CD4-positive, alpha-beta memory T cell (primary cell): ENCODE results near the gene ZFAND4. TPM values are rescaled to one million over a fixed set of nuclear protein-coding genes. Genes with fewer than 3 reads are reported as not detected.
"Not testable (repeated sequence)": the region's sequence is repeated elsewhere in the genome, so short reads cannot be mapped to it uniquely, and the experiment has no call there.

Source experiments
- CTCF ChIA-PET: fragments of 350-600 bp; sonication (Branson Sonifier 250); formaldehyde crosslinking; loops from one replicate; lab custom pipeline; 2021; ENCODE audit warnings: inconsistent platforms; ENCODE audit not compliant: partially characterized antibody; lab: Charles Lee
- POLR2A ChIA-PET: fragments of 350-600 bp; sonication (Branson Sonifier 250); formaldehyde crosslinking; loops from one replicate; lab custom pipeline; 2021; ENCODE audit not compliant: partially characterized antibody; lab: Charles Lee
- DNase-seq, 5 donors: peaks; one replicate each; pipeline versions ENCODE4 v3.0.0 to v3.0.0-alpha.2; 2020 to 2022; ENCODE audit warnings: mixed read lengths in 1 of 5
- H3K27ac ChIP-seq: one replicate; pipeline ENCODE4 v1.7.0; 2013; ENCODE audit warnings: low read depth, low read length
- H3K27me3 ChIP-seq: 2 replicates; pipeline ENCODE4 v1.7.0; 2013; ENCODE audit warnings: mild to moderate bottlenecking, low read length, moderate library complexity; ENCODE audit not compliant: insufficient read depth
- H3K36me3 ChIP-seq: 2 replicates; pipeline ENCODE4 v1.7.0; 2013; ENCODE audit warnings: mild to moderate bottlenecking, low read length, moderate library complexity; ENCODE audit not compliant: insufficient read depth
- H3K4me1 ChIP-seq: 2 replicates; pipeline ENCODE4 v1.7.0; 2013; ENCODE audit warnings: mild to moderate bottlenecking, low read length, moderate library complexity; ENCODE audit not compliant: insufficient read depth
- H3K4me3 ChIP-seq, 2 donors: one replicate each; pipeline ENCODE4 v1.7.0; 2013; ENCODE audit warnings: low read length in 2 of 2, mild to moderate bottlenecking in 1 of 2
- H3K9me3 ChIP-seq, 2 donors: one replicate each; pipeline ENCODE4 v1.7.0; 2013; ENCODE audit warnings: low read length in 2 of 2, control low read depth in 1 of 2; ENCODE audit not compliant: control insufficient read depth in 1 of 2
- H3K27ac Mint-ChIP-seq, 7 donors: one replicate each; pipeline ENCODE4 v1.8.0; 2020 to 2021; ENCODE audit warnings: mixed read lengths in 7 of 7, mild to moderate bottlenecking in 6 of 7, inconsistent platforms in 3 of 7, moderate library complexity in 3 of 7
- H3K27me3 Mint-ChIP-seq, 2 donors: one replicate each; pipeline ENCODE4 v1.8.0; 2020 to 2021; ENCODE audit warnings: mixed read lengths in 2 of 2
- H3K36me3 Mint-ChIP-seq, 2 donors: one replicate each; pipeline ENCODE4 v1.8.0; 2020 to 2021; ENCODE audit warnings: mixed read lengths in 2 of 2, inconsistent platforms in 1 of 2, mild to moderate bottlenecking in 1 of 2
- H3K4me1 Mint-ChIP-seq, 4 donors: one replicate each; pipeline ENCODE4 v1.8.0; 2020 to 2021; ENCODE audit warnings: mixed read lengths in 4 of 4, mild to moderate bottlenecking in 1 of 4
- H3K4me3 Mint-ChIP-seq, 8 donors: one replicate each; pipeline ENCODE4 v1.8.0; 2020 to 2021; ENCODE audit warnings: mixed read lengths in 8 of 8, mild to moderate bottlenecking in 7 of 8, moderate library complexity in 6 of 8, inconsistent platforms in 3 of 8
- H3K9me3 Mint-ChIP-seq, 8 donors: one replicate each; pipeline ENCODE4 v1.8.0; 2020 to 2021; ENCODE audit warnings: mixed read lengths in 8 of 8, mild to moderate bottlenecking in 5 of 8, inconsistent platforms in 3 of 8, moderate library complexity in 1 of 8
- intact Hi-C: fragments of 100-400 bp; cut with micrococcal nuclease; formaldehyde crosslinking; loops from one replicate; pipeline ENCODE4 v1.15.1; 2023
- polyA plus RNA-seq, 2 donors: library from polyadenylated mRNA; unstranded; fragments of 300-500 nt; fragmentation: Illumina TruSeq; gene quantifications; one replicate each; pipeline ENCODE4 v1.2.3, GENCODE V29; 2021
- total RNA-seq, 2 experiments: library from RNA; stranded (reverse); gene quantifications; one replicate each; pipeline ENCODE4 v1.2.3, GENCODE V29; 2021

The ZFAND4 gene
- total and polyA plus RNA-seq, 4 experiments from 2014 or later = 17.9 to 28.1 (median 24.6) TPM

DNA sequence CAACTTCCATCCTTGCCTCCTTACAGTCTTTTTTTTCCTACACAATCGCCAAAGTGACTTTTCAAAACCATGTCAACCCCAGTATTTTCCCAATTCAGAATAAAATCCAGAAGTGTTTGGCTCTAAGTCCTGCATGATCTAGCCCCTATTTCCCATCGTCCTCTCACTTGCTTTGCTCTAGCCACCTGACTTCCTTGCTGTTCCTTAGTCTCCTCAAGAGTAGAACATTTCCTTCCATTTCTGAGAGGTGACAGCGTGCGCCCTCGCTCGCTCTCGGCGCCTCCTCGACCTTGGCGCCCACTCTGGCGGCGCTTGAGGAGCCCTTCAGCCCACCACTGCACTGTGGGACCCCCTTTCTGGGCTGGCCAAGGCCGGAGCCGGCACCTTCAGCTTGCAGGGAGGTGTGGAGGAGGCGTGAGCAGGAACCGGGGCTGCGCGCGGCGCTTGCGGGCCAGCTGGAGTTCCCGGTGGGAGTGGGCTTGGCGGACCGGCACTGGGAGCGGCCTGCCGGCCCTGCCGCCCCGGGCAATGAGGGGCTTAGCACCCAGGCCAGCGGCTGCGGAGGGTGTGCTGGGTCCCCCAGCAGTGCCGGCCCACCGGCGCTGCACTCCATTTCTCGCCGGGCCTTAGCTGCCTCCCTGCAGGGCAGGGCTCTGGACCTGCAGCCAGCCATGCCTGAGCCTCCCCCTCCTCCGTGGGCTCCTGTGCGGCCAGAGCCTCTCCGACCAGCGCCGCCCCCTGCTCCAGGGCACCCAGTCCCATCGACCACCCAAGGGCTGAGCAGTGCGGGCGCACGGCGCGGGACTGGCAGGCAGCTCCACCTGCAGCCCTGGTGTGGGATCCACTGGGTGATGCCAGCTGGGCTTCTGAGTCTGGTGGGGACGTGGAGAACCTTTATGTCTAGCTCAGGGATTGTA lies 72.0 kb downstream of the ZFAND4 start:
- H3K36me3 ChIP-seq, H3K4me3 ChIP-seq, H3K9me3 Mint-ChIP-seq, H3K4me1 ChIP-seq, POLR2A ChIA-PET, H3K27me3 ChIP-seq, H3K36me3 Mint-ChIP-seq, intact Hi-C loops, H3K9me3 ChIP-seq, H3K27ac ChIP-seq, DNase-seq: not testable (repeated sequence)
- CTCF ChIA-PET = interaction anchor here (1.8 kb wide), 1 partner anchor 135 kb away, joined by 7 read pairs; no protein-coding TSS in a partner anchor
- Mint-ChIP-seq H3K4me1 (peaks cover 4 to 17% (median 8%) of the 10 kb centered on the region in 4 donors), H3K4me3 (peak overlapping the region in 5 of 8 donors; percentile 33 to 70 (median 54)), H3K27me3 (peaks cover 8 to 14% of the 10 kb centered on the region in 2 donors), H3K27ac (peak overlapping the region in 1 of 7 donors; percentile 3)

- intact Hi-C loops = no loop called here
- H3K36me3 ChIP-seq = no peaks in the 10 kb centered on the region
- H3K9me3 ChIP-seq = no peaks in the 10 kb centered on the region
- H3K4me1 ChIP-seq = peaks cover 5% of the 10 kb centered on the region
- ChIA-PET POLR2A (no interaction called here), CTCF (no interaction called here)
- Mint-ChIP-seq H3K27ac (no peak overlapping the region), H3K4me1 (peaks cover 7 to 26% (median 11%) of the 10 kb centered on the region in 4 donors), H3K36me3 (peaks cover 0 to 4% of the 10 kb centered on the region in 2 donors), H3K4me3 (no peak overlapping the region), H3K27me3 (peaks cover 8 to 14% of the 10 kb centered on the region in 2 donors), H3K9me3 (peaks cover 0 to 10% (median 3%) of the 10 kb centered on the region in 8 donors)
- DNase-seq = no peak
- H3K27me3 ChIP-seq = no peaks in the 10 kb centered on the region
- H3K27ac ChIP-seq = no peak overlapping the region
- H3K4me3 ChIP-seq = no peak overlapping the region
These were observed 72.9 kb downstream of the ZFAND4 start for GRCh38 chr10:45599646-45600045.

GRCh38 chr10:45599021-45599603 lies 73.5 kb downstream of the ZFAND4 start:
- Mint-ChIP-seq H3K27ac (no peak overlapping the region), H3K4me3 (no peak overlapping the region), H3K9me3 (peaks cover 0 to 10% (median 3%) of the 10 kb centered on the region in 8 donors), H3K27me3 (peaks cover 8 to 14% of the 10 kb centered on the region in 2 donors), H3K36me3 (peaks cover under 1 to 4% of the 10 kb centered on the region in 2 donors), H3K4me1 (peaks cover 8 to 26% (median 12%) of the 10 kb centered on the region in 4 donors)
- ChIA-PET CTCF (no interaction called here), POLR2A (no interaction called here)
- no peaks in the 10 kb centered on the region for H3K27me3 ChIP-seq
- DNase-seq = no peak
- intact Hi-C loops = no loop called here
- H3K27ac ChIP-seq = no peak overlapping the region
- H3K36me3 ChIP-seq = no peaks in the 10 kb centered on the region
- H3K9me3 ChIP-seq = no peaks in the 10 kb centered on the region
- peaks cover 5% of the 10 kb centered on the region for H3K4me1 ChIP-seq
- no peak overlapping the region for H3K4me3 ChIP-seq

GRCh38 chr10:45596526-45596925 lies 76.0 kb downstream of the ZFAND4 start:
- H3K27me3 ChIP-seq = no peaks in the 10 kb centered on the region
- no peak overlapping the region for H3K4me3 ChIP-seq
- H3K9me3 Mint-ChIP-seq = peaks cover 0 to 9% (median 3%) of the 10 kb centered on the region in 8 donors
- CTCF ChIA-PET = interaction anchor here (1.2 kb wide), 1 partner anchor 16 kb away, joined by 4 read pairs; no protein-coding TSS in a partner anchor
- no peak overlapping the region for H3K4me3 Mint-ChIP-seq
- intact Hi-C loops = no loop called here
- H3K27me3 Mint-ChIP-seq = peaks cover 8 to 11% of the 10 kb centered on the region in 2 donors
- peak overlapping the region in 3 of 7 donors; percentile 7 to 77 (median 39) for H3K27ac Mint-ChIP-seq
- H3K27ac ChIP-seq = no peak overlapping the region
- DNase-seq = no peak
- H3K4me1 Mint-ChIP-seq = peaks cover 25 to 47% (median 35%) of the 10 kb centered on the region in 4 donors
- POLR2A ChIA-PET = interaction anchor here (1.0 kb wide), 1 partner anchor 16 kb away, joined by 3 read pairs; no protein-coding TSS in a partner anchor
- no peaks in the 10 kb centered on the region for H3K9me3 ChIP-seq
- no peaks in the 10 kb centered on the region for H3K36me3 ChIP-seq
- H3K4me1 ChIP-seq = peaks cover 28% of the 10 kb centered on the region
- peaks cover 7 to 9% of the 10 kb centered on the region in 2 donors for H3K36me3 Mint-ChIP-seq

DNA sequence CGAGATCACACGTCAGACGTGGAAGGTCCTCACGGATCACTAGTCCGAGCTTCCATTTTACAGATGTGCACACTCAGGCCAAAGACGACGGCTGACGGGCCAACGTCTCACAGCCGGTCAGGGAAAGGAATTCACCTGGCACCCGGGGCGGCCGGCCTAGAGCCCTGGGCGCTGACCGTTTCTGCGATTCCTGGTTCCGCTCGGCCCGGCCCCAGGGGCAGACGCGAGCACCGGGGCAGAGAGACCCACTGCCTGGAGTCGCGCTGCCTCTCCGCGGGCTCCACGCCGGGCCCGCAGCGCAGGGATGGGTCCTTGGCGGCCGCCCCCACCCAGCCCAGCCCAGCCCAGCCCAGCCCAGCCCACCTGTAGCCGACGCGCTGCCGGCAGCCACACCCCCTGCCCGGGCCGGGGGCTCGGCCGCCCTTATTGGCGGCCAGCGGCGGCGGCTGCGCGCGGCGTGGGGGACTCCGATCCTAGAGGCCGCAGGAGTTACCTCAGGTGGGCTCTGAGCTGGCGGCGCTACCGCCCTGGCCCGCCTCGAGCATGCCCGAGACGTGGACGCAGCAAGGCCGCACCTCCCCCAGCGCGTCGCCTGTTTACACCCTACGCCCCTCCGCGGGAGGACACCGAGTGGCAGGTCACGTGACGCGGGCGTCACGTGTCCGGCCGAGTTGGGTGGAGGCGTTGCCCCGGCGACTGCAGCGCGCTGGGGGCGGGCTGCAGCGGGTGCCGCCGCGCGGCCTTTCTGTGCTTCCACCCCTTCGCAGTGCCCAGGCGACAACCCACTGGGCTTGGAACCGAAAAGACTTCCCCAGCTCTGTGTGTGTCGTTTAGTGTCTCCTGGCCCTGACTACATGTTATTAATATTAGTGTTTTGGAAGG lies 78.1 kb downstream of the ZFAND4 start:
- peaks cover 0 to 6% (median 2%) of the 10 kb centered on the region in 8 donors for H3K9me3 Mint-ChIP-seq

DNA sequence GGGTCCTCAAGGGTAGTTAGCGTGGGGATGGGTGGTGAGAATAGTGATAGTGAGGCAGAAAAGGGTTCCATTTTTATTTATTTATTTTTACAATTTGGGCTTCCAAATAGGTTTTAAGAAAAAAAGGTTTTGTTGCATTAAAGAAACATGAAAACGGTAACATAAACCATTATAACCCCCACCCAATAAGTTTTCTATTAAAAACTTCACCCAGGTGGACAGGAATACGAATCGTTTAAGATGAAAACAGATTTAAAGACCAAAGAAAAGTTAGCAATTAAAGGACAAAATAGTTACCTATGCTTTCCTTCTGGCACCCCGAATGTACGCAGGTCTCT lies 78.7 kb downstream of the ZFAND4 start:
- Mint-ChIP-seq H3K36me3 (peaks cover 25 to 29% of the 10 kb centered on the region in 2 donors), H3K27ac (peak overlapping the region; percentile 87 to 98 (median 96)), H3K4me3 (peak overlapping the region; percentile 90 to 97 (median 96)), H3K4me1 (peaks cover 25 to 58% (median 36%) of the 10 kb centered on the region in 4 donors), H3K27me3 (no peaks in the 10 kb centered on the region), H3K9me3 (peaks cover 0 to 6% (median 0%) of the 10 kb centered on the region in 8 donors)
- Histone ChIP-seq H3K36me3 (no peaks in the 10 kb centered on the region), H3K4me3 (peak overlapping the region; percentile 62 to 84), H3K9me3 (no peaks in the 10 kb centered on the region), H3K4me1 (peaks cover 33% of the 10 kb centered on the region), H3K27ac (peak overlapping the region; percentile 66), H3K27me3 (no peaks in the 10 kb centered on the region)
- intact Hi-C loops = loop anchor here (1.0 to 2.0 kb wide), 4 partner anchors 9 to 129 kb away; partner anchors contain the start of gene ZFAND4
- DNase-seq = no peak
- ChIA-PET CTCF (interaction anchor here (0.7 to 1.3 kb wide), 3 partner anchors 12 to 129 kb away, joined by 3 to 6 read pairs (median 4); no protein-coding TSS in a partner anchor), POLR2A (interaction anchor here (0.9 to 2.3 kb wide), 5 partner anchors 12 to 174 kb away, joined by 3 to 27 read pairs (median 4); partner anchors contain the start of gene ZFAND4)

More for the DNA sequence above, 78.1 kb downstream of the ZFAND4 start:
- Histone ChIP-seq H3K36me3 (no peaks in the 10 kb centered on the region), H3K4me1 (peaks cover 33% of the 10 kb centered on the region), H3K9me3 (no peaks in the 10 kb centered on the region), H3K27me3 (no peaks in the 10 kb centered on the region), H3K27ac (peak overlapping the region; percentile 66), H3K4me3 (peak overlapping the region; percentile 62 to 84)
- Mint-ChIP-seq H3K4me3 (peak overlapping the region; percentile 90 to 97 (median 96)), H3K36me3 (peaks cover 20 to 24% of the 10 kb centered on the region in 2 donors), H3K27ac (peak overlapping the region; percentile 87 to 98 (median 96)), H3K4me1 (peaks cover 25 to 58% (median 36%) of the 10 kb centered on the region in 4 donors), H3K27me3 (peaks cover 4 to 5% of the 10 kb centered on the region in 2 donors)
- ChIA-PET CTCF (interaction anchor here (0.7 to 1.3 kb wide), 3 partner anchors 13 to 130 kb away, joined by 3 to 6 read pairs (median 4); no protein-coding TSS in a partner anchor), POLR2A (interaction anchor here (1.0 to 2.3 kb wide), 6 partner anchors 11 to 175 kb away, joined by 3 to 27 read pairs (median 4); partner anchors contain the start of gene ZFAND4)
- peak; percentile 88 to 91 (median 89) for DNase-seq
- intact Hi-C loops = loop anchor here (1.0 to 2.0 kb wide), 3 partner anchors 9 to 130 kb away; partner anchors contain the start of gene ZFAND4
